ENCODE results near the gene NUP54.

The NUP54 gene

DNA sequence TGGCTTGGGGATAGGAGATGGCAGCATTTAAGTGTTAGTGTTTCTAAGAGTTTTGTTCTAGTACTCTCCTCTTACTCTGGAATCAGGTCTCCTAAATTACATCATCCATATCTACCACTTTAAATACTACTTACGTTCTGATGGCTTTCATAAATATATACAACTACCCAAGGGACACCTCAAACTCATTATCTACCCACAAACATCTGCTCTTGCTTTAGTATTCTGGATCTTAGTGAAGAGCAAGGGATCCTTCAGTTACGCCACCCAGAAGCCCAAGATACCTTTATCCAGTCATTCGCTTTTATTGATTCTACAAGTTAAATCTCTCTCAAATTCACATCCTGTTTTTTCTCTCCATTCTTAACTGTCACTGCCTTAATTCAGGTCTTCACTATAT, 7.0 kb downstream of the NUP54 start:
- no peak for DNase-seq

- DNase-seq, result no peak
Measured at GRCh38 chr4:76127754-76128153, 20.4 kb downstream of the NUP54 start.

GRCh38 chr4:76125816-76126215, 22.4 kb downstream of the NUP54 start:
- no peak for DNase-seq

DNA sequence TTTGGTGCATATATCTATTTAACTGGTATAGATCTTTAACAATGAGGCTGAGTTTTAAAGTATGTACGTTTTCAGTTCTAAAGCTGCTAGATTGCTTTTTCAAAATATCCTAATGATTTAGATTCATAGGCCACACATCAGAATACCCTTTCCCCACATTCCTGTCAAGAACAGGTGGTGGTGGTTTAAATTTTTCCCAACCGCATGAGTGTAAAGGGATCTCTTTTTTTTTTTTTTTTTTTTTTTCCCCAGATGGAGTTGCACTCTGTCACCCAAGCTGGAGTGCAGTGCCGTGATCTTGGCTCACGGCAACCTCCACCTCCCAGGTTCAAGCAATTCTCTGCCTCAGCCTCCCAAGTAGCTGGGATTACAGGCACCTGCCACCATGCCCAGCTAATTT, 28.0 kb downstream of the NUP54 start:
- no peak for DNase-seq

DNA sequence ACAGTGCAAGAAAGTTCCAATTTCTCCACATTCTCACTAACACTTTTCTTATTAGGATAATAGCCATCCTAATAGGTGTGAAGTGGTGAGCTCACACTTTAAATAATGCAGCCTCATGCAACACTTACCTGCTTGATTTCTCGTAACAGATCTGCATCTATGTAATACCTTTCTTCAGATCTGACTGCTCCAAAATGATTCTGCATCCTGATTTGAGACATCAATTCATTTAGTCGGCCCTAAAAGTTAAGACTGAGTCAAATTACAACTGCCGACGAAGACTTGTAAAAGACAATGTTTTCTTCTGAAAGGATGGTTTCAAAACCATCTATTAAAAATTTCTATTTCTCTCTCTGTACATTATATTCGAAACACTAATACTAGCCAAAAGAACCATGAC, 30.7 kb downstream of the NUP54 start:
- no peak for DNase-seq

DNA sequence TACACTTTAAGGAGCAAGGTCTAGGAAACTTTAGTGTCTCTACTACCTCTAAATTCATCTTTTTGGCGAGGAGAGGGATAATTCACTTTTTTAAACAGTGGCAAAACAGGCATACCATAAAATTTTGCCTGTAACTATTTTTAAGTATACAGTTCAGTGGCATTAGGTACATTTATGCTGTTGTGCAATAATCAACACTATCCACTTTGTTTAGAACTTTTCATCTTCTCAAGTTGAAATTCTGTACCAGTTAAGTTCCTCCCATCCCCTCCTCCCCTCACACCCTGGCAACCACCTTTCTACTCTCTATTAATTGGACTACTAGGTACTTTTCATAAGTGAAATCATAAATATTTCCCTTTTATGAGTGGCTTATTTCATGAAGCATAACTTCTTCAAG, 31.4 kb downstream of the NUP54 start:
- no peak for DNase-seq

DNA sequence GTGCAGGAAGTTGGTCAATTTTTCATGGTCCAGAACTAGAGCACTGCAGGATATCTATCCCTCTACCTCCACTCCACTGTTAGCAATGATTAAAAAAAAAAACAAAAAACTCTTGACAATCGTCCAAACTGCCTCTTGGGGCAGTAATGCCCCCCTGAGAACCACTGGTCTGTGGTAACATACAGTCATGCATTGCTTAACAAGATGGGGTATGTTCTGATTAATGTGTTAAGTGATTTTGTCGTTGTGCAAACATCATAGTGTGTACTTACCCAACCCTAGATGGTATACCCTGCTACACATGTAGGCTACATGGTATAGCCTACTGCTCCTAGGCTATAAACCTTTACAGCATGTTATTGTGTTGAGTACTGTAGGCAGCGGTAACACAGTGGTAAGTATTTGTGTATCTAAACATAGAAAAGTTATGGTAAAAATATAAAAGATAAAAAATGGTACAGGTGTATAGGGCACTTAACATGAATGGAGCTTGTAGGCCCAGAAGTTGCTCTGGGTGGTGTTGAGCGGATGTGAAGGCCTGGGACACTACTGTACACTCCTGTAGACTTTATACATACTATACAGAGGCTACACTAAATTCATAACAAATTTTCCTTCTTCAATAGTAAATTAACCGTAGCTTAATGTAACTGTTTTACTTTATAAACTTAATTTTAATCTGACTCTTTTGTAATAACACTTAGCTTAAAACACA, 39.6 kb downstream of the NUP54 start:
- peak; percentile 63 for DNase-seq

- DNase-seq, result no peak
Measured at GRCh38 chr4:76106442-76106841, 41.8 kb downstream of the NUP54 start.

GRCh38 chr4:76105652-76106051, 42.5 kb downstream of the NUP54 start:
- DNase-seq, result no peak

GRCh38 chr4:76096076-76096475, 52.1 kb downstream of the NUP54 start:
- no peak for DNase-seq

DNA sequence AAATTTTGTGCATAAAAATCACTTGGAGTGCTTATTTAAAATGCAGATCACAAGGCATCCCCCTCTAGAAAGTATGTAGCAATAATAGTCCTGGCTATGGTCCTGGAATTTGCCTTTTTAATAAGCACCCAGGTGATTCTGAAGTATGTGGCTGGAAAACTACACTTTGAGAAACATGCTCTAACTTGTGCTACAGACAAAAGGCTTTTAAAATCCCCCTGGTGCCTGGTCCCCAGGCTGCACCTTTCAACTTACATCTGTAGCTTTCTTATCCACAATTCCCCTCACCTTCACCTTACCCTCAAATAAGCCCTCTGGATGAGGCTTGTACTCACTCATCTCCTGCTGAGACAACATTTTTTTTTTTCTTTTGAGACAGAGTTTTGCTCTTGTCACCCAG, 52.6 kb downstream of the NUP54 start:
- no peak for DNase-seq

DNA sequence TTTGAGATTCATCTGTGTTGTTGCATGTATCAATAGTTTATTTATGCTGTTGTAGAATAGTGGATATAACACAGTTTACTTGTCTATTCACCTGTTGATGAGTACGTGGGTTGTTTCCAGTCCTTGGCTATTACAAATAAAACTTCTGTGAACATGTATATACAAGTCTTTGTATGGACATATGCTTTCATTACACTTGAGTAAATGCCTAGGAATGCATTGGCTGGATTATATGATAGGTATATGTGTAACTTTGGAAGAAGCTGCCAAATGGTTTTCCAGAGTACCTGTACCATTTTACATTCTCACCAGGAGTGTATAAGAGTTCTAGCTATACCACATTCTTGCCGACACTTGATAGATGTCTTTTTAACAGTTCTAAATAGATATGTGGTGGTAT, 57.1 kb downstream of the NUP54 start:
- DNase-seq, result no peak

GRCh38 chr4:76090241-76090691, 57.9 kb downstream of the NUP54 start:
- DNase-seq, result peak; percentile 99

DNA sequence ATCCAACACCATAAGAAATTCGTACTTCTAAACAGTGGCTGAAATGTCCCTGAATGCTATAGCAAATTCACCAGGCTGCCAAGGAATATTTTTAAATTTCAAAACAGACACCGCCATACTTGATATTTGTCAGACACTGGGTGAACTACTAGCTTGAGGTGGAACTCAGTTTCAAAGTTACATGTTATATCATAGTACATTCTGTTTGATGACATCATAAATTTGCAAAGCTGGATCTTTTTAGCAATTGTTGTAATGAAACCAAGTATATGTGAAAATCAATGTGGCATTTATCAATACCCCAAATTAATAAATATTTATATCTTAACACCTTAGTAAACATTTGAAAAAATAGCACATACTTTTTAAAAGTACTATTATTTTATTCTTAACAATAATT, 59.5 kb downstream of the NUP54 start:
- no peak for DNase-seq

DNA sequence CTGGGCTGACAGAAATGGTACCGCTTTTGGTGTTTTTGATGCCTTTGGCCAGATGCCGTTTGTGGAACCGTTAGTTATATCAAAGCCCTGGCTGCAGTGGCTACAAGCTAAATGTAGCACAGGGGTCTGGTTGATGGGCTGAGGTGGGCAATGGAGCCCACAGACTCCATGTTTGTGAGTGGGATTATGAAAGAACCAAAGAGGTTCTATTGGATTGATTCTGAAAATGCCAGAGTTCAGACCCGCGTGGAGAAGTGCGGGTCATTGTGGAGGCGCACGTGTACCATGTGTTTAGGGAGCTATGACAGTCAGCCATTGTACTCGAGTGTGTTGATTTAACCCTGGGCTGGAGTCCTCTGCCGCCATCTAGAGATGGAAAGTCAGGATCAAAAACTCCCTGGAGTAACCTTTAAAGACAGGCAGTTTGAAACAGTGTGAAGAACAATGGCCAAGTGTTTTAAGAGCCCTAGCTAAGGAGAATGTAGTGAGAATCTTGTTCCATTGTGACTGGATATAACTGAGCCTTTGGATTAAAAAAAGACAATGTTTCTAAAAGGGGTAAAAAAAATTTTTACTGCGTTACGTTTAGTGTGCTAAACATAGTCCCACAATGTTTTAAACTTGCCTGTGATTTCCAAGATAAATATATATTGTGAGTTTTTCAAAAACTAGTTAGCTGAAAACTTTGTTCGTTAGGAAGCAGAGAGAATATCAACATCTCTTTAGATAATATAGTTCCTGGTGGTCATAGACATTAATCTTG, 61.0 kb downstream of the NUP54 start:
- peak; percentile 62 for DNase-seq

- no peak for DNase-seq
Measured at GRCh38 chr4:76084542-76084941, 63.7 kb downstream of the NUP54 start.

- DNase-seq, result peak; percentile 14
Measured at GRCh38 chr4:76083386-76083988, 64.7 kb downstream of the NUP54 start.

- DNase-seq, result no peak
Measured at GRCh38 chr4:76078033-76078613, 70.1 kb downstream of the NUP54 start.

DNA sequence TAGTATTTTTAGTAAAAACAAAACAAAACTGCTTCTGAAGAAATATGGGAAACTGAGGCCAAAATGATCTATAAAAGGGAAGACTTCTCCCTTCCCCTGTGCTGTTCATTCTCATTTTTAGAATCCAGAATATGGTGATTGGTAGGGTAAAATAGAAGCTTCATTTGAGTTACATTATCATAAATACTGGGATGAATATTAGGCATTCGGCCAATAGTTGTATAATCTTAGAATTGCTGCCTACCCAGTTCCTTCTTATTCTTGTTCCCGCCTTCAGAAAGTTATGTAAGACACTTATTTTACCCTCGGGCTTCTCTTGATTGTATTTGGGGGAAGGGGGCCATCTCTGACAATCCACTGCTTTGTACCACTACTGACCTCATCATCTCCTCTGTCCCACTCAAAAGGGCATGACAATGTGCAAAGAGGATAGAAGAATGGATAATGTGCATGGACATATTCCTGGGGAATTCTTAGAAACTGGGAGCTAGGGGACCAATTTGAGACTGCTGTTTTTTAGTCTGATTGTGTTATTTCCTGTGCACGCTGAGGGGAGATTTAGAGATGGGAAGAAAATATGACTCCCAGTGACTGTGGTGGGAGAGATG, 73.1 kb downstream of the NUP54 start:
- no peak for DNase-seq

DNA sequence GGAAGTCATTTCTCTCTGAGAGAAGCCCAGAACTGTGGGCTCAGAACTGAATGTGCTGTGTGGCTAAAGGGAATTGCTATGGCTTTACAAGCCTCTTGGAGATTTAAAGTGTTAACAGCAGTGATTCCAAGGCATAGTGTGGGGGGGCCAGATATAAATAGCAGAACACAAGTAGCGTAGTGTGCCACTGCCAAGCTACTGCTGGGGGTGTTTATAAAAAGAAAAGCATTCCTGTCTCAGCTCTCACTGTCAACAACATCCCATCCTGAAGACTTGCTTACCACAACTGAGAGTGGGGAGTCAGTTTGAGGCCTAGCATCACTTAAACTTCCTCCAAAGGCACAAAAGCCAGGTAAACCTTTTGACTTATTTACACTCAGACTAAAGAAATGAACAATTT, 73.7 kb downstream of the NUP54 start, which contains the start of gene ART3:
Gene ART3, plus strand, starts transcription at position 242 of the 400 bp plus-strand sequence. CDS start 1,181 bp downstream, outside the sequence.
- no peak for DNase-seq

DNA sequence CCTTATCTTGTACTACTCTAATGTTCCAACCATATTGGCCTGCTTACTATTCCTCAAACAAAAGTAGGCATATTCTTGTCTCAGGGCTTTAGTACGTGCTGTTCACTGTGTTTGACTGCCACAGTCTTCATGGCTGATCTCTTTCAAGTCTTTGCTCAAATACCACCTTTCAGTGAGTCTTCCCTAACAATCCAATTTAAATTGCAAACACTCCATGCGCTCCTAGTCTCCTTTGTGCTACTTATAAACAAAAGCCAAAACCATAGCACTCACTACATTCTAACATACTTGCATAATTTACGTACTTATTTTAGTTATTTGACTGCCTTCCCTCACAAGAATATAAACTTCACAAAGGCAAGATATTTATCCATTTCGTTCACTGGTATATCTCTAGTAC, 75.4 kb downstream of the NUP54 start:
- DNase-seq, result no peak

DNA sequence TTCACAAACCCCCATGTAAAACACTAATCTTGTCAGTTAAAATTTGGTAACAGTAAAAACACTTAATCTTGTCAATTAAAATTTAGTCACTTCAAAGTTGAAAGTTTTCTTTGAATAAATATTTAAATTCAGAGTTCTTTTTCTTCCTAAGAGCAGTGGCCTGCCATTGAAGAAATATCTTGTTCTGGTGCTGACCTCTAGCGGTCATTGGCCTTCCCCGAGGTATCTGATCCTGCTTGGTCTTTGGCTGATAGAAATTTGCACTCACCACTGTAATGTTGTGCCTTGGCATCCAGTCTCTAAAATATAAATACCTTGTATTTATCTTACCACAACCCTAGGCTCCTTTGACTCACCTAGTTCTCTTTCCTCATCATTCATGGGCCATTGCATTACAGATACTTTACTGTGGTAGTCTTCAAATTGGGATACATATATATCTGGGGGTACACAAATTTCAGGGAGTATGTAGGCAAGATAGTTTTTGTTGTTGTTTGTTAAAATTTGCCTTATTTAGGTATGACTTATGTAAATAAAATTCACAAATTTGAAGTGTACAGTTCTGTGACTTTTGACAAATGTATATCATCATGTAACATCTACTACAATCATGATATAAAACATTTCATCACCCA, 80.4 kb downstream of the NUP54 start:
- DNase-seq, result peak; percentile 86

GRCh38 chr4:76066546-76066945, 81.7 kb downstream of the NUP54 start:
- no peak for DNase-seq

All from inflammatory macrophage treated with lipopolysaccharide for 4 hours (primary cell).